GM12891 (cell line): ENCODE measurements around the gene PLLP.

Source experiments
- PAX5 ChIP-seq: IDR thresholded peaks from 2 replicates; pipeline ENCODE4 v1.6.1; 2011; ENCODE audit warnings: low read length, moderate library complexity, mild to moderate bottlenecking; ENCODE audit not compliant: insufficient read depth, severe bottlenecking
- POLR2A ChIP-seq: IDR thresholded peaks from 2 replicates; pipeline ENCODE4 v1.6.1; 2011; ENCODE audit warnings: low read depth, low read length, control low read depth
- POLR2AphosphoS5 ChIP-seq: IDR thresholded peaks from 2 replicates; pipeline ENCODE4 v1.6.1; 2011; ENCODE audit warnings: low read depth, low read length, control low read depth
- POU2F2 ChIP-seq: IDR thresholded peaks from 2 replicates; pipeline ENCODE4 v1.6.1; 2011; ENCODE audit warnings: low read depth, mild to moderate bottlenecking, control low read depth, low read length, moderate library complexity
- SPI1 ChIP-seq: IDR thresholded peaks from 2 replicates; pipeline ENCODE4 v1.6.1; 2011; ENCODE audit warnings: low read depth, low read length, control low read depth
- TAF1 ChIP-seq: IDR thresholded peaks from 2 replicates; pipeline ENCODE4 v1.6.1; 2011; ENCODE audit warnings: low read depth, low read length, control low read depth

- TF ChIP-seq POLR2A (no peak), TAF1 (no peak), POLR2AphosphoS5 (no peak), SPI1 (no peak), POU2F2 (no peak), PAX5 (no peak)
Measured at GRCh38 chr16:57278494-57278893, 6.0 kb downstream of the PLLP start.
